HEK293 (cell line): ENCODE measurements around the gene HIP1.

Experiments used
- CTCF ChIA-PET: fragments of 350-600 bp; formaldehyde crosslinking; extraction: SDS; loops from one replicate; lab custom pipeline; 2021; ENCODE audit warnings: antibody characterized with exemption; lab: Yijun Ruan, JAX
- POLR2A ChIA-PET: fragments of 300-600 bp; formaldehyde crosslinking; extraction: SDS; loops from one replicate; lab custom pipeline; 2020; ENCODE audit warnings: antibody characterized with exemption, inconsistent platforms; lab: Yijun Ruan, JAX
- H3K27ac ChIP-seq: fragments of 200-500 bp; sonication (Bioruptor generic); 2 replicates; pipeline ENCODE4 v1.5.1; 2014; ENCODE audit warnings: low read depth, low read length, control low read depth, inconsistent platforms; ENCODE audit errors: extremely low read depth
- H3K36me3 ChIP-seq, 2 experiments: fragments of 200-500 bp in 1 of 2; sonication (Bioruptor generic) in 1 of 2; 1 replicate in 1 of 2; 2 replicates in 1 of 2; pipeline ENCODE4 v1.5.1; 2014 to 2017; ENCODE audit warnings: inconsistent platforms in 2 of 2, low read length in 2 of 2; ENCODE audit not compliant: control insufficient read depth in 2 of 2, insufficient read depth in 1 of 2
- H3K4me1 ChIP-seq: fragments of 200-500 bp; sonication (Bioruptor generic); 2 replicates; pipeline ENCODE4 v1.5.1; 2014; ENCODE audit warnings: mild to moderate bottlenecking, low read length, inconsistent platforms; ENCODE audit not compliant: control insufficient read depth, insufficient read depth
- H3K4me3 ChIP-seq: 2 replicates; pipeline ENCODE4 v1.5.1; 2011; ENCODE audit warnings: low read depth, mild to moderate bottlenecking, control low read depth, low read length, moderate library complexity
- H3K9me3 ChIP-seq: fragments of 200-500 bp; sonication (Bioruptor generic); 2 replicates; pipeline ENCODE4 v1.5.1; 2014; ENCODE audit warnings: low read depth, low read length, inconsistent platforms; ENCODE audit not compliant: control insufficient read depth, insufficient read depth
- GLIS1 ChIP-seq: fragments of 450-650 bp; formaldehyde crosslinking; IDR thresholded peaks from 2 replicates; pipeline ENCODE4 v1.5.1; 2016; ENCODE audit warnings: missing biosample characterization, missing genetic modification characterization
- KLF17 ChIP-seq: fragments of 450-650 bp; formaldehyde crosslinking; IDR thresholded peaks from 2 replicates; pipeline ENCODE4 v1.5.1; 2016; ENCODE audit warnings: missing biosample characterization, missing genetic modification characterization
- OSR2 ChIP-seq: fragments of 450-650 bp; formaldehyde crosslinking; IDR thresholded peaks from 2 replicates; pipeline ENCODE4 v1.5.1; 2016; ENCODE audit warnings: missing biosample characterization, missing genetic modification characterization
- WT1 ChIP-seq: fragments of 450-650 bp; formaldehyde crosslinking; IDR thresholded peaks from 2 replicates; pipeline ENCODE4 v1.5.1; 2016; ENCODE audit warnings: missing biosample characterization, missing genetic modification characterization
- ZBTB10 ChIP-seq: fragments of 450-650 bp; formaldehyde crosslinking; IDR thresholded peaks from 2 replicates; pipeline ENCODE4 v1.5.1; 2016; ENCODE audit warnings: missing biosample characterization, missing genetic modification characterization
- ZBTB48 ChIP-seq: fragments of 450-650 bp; formaldehyde crosslinking; IDR thresholded peaks from 2 replicates; pipeline ENCODE4 v1.5.1; 2016; ENCODE audit warnings: missing biosample characterization, missing genetic modification characterization
- ZNF133 ChIP-seq: fragments of 450-650 bp; formaldehyde crosslinking; IDR thresholded peaks from 2 replicates; pipeline ENCODE4 v1.5.1; 2016; ENCODE audit warnings: missing biosample characterization, missing genetic modification characterization
- ZNF169 ChIP-seq: fragments of 450-650 bp; formaldehyde crosslinking; IDR thresholded peaks from 2 replicates; pipeline ENCODE4 v1.5.1; 2016; ENCODE audit warnings: missing biosample characterization, missing genetic modification characterization
- ZNF423 ChIP-seq: fragments of 450-650 bp; formaldehyde crosslinking; IDR thresholded peaks from 2 replicates; pipeline ENCODE4 v1.5.1; 2016; ENCODE audit warnings: missing biosample characterization, missing genetic modification characterization
- ZNF501 ChIP-seq: fragments of 450-650 bp; formaldehyde crosslinking; IDR thresholded peaks from 2 replicates; pipeline ENCODE4 v1.5.1; 2016; ENCODE audit warnings: missing biosample characterization, missing genetic modification characterization
- ZNF518A ChIP-seq: fragments of 450-650 bp; formaldehyde crosslinking; conservative IDR thresholded peaks from 2 replicates; pipeline ENCODE4 v1.5.1; 2016; ENCODE audit warnings: low read depth, missing biosample characterization, missing genetic modification characterization
- ZNF530 ChIP-seq: fragments of 450-650 bp; formaldehyde crosslinking; IDR thresholded peaks from 2 replicates; pipeline ENCODE4 v1.5.1; 2016; ENCODE audit warnings: low read depth, missing biosample characterization, missing genetic modification characterization
- ZNF654 ChIP-seq: fragments of 450-650 bp; formaldehyde crosslinking; IDR thresholded peaks from 2 replicates; pipeline ENCODE4 v1.5.1; 2016; ENCODE audit warnings: low read depth, missing biosample characterization, missing genetic modification characterization
- ZSCAN30 ChIP-seq: fragments of 450-650 bp; IDR thresholded peaks from 2 replicates; pipeline ENCODE4 v1.5.1; 2018; ENCODE audit warnings: missing biosample characterization, mild to moderate bottlenecking, missing genetic modification characterization, moderate library complexity

HIP1 gene

GRCh38 chr7:75711076-75711475 is 27.7 kb downstream of the HIP1 start:
- ChIA-PET POLR2A (no interaction called here), CTCF (no interaction called here)
- no peak overlapping the region for H3K27ac ChIP-seq

GRCh38 chr7:75704928-75705327 is 33.8 kb downstream of the HIP1 start:
- ChIA-PET CTCF (interaction anchor here (0.9 kb wide), 1 partner anchor 57 kb away, joined by 3 read pairs; no protein-coding TSS in a partner anchor), POLR2A (no interaction called here)
- no peaks in the 10 kb centered on the region for H3K36me3 ChIP-seq
- H3K4me1 ChIP-seq = no peaks in the 10 kb centered on the region
- no peak overlapping the region for H3K27ac ChIP-seq
- no peak for TF ChIP-seq KLF17 (tag by site-specific recombination)
- no peak for TF ChIP-seq ZNF423 (tag by site-specific recombination)
- TF ChIP-seq, all 188 proteins: peak for 0
- Histone ChIP-seq H3K4me3 (no peak overlapping the region), H3K9me3 (no peaks in the 10 kb centered on the region)

More at GRCh38 chr7:75711076-75711475, 27.7 kb downstream of the HIP1 start:
- no peaks in the 10 kb centered on the region for H3K9me3 ChIP-seq
- H3K4me3 ChIP-seq = no peak overlapping the region
- no peaks in the 10 kb centered on the region for H3K36me3 ChIP-seq
- no peaks in the 10 kb centered on the region for H3K4me1 ChIP-seq
- TF ChIP-seq ZSCAN30 (no peak), ZNF169 (no peak), WT1 (tag by site-specific recombination) (no peak)
- TF ChIP-seq, all 188 proteins: peak for 0

- CTCF ChIA-PET = interaction anchor here (0.6 to 0.7 kb wide), 2 partner anchors 11 to 657 kb away, joined by 3 read pairs; no protein-coding TSS in a partner anchor
- no peaks in the 10 kb centered on the region for H3K36me3 ChIP-seq
- no peaks in the 10 kb centered on the region for H3K9me3 ChIP-seq
- H3K4me1 ChIP-seq = no peaks in the 10 kb centered on the region
- POLR2A ChIA-PET = no interaction called here
- H3K27ac ChIP-seq = no peak overlapping the region
- H3K4me3 ChIP-seq = no peak overlapping the region
- TF ChIP-seq ZNF530 = no peak
These were observed 36.2 kb downstream of the HIP1 start for GRCh38 chr7:75702515-75702914.

- Histone ChIP-seq H3K4me3 (no peak overlapping the region), H3K27ac (no peak overlapping the region), H3K9me3 (no peaks in the 10 kb centered on the region), H3K36me3 (no peaks in the 10 kb centered on the region), H3K4me1 (no peaks in the 10 kb centered on the region)
- ChIA-PET CTCF (no interaction called here), POLR2A (no interaction called here)
- TF ChIP-seq GLIS1 (tag by site-specific recombination) (no peak), ZNF518A (tag by site-specific recombination) (no peak), ZBTB10 (tag by site-specific recombination) (no peak), ZNF133 (no peak), ZNF501 (no peak), ZBTB48 (tag by site-specific recombination) (no peak), OSR2 (tag by site-specific recombination) (no peak), ZNF654 (tag by site-specific recombination) (no peak)
These were observed 38.7 kb downstream of the HIP1 start for GRCh38 chr7:75699993-75700392.
